GM15510 (cell line): ENCODE measurements around the gene GRIA1.

Experiments used
- POLR2A ChIP-seq: IDR thresholded peaks from 3 replicates; pipeline ENCODE4 v1.6.1; 2011; ENCODE audit warnings: borderline replicate concordance; ENCODE audit not compliant: insufficient read length; ENCODE audit errors: extremely low read depth

The GRIA1 gene

DNA sequence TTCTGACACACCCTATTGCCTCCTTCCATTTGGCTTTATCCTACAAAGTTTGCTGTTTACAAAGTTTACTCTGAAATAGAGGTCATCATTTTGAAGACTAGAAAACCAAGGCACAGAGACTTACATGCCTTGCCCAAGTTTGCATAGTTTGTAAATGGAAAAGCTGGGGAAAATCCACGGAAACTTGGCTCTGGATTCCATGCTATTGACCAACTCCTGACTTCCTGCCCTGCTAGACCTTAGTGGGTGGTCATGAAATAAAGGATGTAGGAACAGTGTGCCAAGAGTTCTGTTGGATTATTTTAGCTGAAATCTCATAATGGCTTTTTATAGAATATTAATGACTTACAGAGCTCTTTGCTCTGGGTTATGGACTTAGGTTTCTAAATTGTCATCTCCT, 69.5 kb downstream of the GRIA1 start:
- TF ChIP-seq POLR2A, result no peak

DNA sequence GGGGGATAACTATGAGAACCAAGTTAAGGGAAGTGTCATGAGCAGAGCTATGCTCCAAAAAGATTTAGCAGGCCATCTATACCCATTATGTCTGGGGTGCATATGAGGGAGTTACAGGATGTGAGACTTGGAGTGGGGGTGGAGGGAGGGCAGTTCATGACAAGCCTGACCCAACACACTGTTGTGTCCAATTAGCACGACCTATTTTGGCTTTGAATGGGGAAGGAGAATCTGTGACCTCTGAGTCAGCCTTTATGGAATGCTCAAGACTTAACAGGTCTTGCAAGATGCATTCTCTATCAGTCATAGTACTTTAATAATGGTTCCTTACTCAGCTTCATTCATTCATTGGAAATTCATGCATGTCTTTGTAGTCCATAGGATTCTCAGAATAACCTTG, 71.7 kb downstream of the GRIA1 start:
- TF ChIP-seq POLR2A, result no peak

DNA sequence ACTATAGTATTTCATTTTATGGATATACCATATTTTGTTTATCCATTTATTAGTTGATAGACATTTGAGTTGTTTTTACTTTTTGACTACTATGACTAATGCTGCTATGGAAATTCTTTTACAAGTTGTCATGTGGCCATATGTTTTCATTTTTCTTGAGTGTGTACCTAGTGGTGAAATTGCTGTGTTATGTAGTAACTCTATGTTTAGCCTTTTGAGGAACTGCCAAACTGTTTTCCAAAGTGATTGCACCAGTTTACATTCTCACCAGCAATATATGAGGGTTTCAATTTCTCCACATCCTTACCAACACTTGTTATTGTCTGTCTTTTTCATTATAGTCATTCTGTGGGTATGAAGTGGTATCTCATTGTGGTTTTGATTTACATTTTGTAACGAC, 75.4 kb downstream of the GRIA1 start:
- no peak for TF ChIP-seq POLR2A

DNA sequence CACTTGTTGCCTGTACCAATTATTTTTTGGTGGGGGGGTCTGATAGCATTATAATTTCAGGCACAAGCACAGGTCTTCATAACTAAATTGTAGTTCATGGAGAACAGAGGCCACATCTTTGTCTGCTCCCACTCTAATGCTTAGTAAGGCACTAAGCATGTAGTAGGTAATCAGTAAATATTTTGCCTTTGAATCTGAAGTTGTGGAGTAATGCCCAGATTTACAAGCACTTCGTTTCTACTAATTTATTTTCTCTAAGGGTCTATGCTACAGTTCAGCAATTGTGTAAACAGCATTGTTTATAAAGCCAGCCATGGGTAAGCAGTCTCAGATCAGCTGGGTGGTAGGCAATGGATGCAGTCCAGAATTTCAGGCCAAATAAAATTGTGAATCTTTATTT, 78.6 kb downstream of the GRIA1 start:
- no peak for TF ChIP-seq POLR2A

DNA sequence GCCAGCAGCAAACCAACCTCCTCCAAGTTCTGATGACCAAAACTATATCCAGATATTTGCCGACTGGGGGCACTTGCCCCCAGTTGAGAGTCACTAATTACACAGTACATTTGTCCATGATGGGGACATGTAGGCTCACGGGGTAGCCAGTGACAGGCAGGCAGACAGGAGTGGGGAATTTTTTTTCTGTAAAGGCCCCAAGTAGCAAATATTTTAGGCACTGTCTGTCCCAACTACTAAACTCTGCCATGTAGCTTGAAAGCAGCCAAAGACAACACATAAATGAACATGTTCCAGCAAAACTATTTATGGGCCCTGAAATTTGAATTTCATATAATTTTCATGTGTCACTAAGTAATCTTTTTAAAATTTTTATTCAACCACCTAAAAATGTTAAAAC, 80.7 kb downstream of the GRIA1 start:
- no peak for TF ChIP-seq POLR2A

DNA sequence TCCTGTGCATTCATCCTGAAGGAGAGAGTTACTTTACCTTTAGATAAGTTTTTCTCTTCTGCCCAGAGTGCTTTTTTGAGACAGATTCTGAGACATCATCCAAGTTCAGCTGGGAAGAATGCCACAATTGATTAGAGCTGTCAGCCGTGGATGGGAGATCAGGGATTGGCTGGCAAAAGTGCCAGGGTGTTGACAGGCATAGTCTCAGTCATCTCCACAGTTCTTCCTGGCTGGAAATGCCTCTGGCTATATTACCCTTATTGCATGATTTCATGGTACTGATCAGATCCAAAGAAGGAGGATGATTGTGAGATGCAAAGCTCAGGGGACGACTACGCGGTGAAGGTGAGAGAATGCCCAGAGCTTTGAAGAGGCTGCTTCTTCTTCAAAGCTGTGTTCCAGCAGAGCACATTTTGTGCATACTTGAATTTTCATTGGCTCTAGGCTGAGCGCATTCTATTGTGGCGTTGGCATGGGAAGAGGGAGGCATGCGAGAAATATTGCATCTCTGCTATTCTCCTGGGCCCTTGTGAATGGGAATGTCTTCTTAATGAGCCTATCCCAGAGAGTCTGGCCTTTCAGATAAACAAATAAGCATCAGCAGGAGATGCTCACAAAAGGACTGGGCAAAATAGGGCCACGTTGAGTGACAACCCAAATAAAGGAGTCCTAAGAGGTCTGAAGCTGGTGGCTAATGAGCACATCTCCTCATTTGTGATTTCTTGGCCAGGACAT, 82.1 kb downstream of the GRIA1 start:
- no peak for TF ChIP-seq POLR2A

DNA sequence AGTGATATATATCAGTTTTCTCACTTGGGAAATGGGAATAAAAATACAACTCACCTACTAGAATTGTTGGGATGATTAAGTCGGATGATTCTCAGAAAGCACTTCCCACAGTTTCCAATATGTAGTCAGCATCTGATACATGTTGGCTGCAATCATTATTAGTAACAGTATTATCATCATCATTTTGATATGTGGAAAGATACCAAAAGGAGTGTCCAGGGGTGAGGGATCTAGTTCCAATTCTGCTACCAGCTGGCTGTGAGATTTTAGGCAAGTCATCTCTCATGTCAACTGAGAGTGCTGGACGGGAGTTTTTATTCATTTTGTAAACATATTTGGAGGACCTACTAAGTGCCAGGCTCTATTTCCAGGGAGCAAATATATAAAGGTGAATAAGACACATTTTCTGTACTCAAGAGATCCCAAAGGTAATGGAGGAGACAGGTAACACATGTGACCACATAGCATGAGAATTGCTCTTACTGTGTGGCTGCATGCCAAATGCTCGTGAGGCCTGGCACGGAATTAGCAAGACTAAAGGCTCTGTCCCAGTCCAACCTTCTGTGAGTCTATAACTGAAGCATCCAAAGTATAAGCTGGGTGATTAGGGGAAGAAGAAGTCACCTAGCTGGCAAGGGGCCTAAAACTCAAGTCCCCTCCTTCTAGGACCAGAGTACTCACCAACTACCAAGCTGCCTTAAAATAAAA, 83.0 kb downstream of the GRIA1 start:
- no peak for TF ChIP-seq POLR2A

DNA sequence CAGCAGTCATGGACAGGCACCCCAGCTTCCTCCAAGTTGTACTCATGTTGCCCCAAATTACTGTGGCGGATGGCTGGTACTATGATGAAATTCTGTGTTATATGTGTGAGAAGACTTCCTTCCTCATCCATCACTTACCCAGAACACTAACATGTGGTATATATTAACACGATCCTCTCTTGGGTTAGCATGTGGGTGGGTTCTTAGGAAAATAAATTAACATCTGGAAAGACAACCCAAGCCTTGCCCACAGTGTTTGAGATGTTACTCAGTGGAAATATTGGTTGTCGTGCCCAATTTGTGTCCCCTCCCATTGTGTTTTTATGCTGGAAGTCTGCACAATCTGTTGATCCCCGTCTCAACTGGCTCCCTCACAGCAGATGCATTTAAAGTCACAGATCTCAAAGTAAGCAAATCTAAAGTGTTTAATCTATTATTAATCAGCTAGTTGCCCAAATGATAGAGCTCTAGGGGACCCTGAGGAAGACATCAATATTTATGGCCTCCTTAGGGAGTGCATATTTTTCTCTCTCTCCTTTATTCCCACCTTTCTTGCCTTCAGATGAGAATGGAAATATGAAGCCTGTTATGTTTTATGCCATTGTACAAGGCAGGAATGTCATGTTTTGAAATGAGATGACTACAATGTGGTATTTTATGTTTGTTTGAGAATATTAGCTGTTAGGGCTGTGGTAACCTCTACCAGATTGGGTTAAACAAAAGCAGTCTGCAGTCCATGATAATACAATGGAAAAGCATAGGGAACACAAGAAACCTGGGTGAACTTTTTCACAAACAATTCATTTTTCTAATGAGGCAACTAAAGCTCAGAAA, 93.9 kb downstream of the GRIA1 start:
- no peak for TF ChIP-seq POLR2A

DNA sequence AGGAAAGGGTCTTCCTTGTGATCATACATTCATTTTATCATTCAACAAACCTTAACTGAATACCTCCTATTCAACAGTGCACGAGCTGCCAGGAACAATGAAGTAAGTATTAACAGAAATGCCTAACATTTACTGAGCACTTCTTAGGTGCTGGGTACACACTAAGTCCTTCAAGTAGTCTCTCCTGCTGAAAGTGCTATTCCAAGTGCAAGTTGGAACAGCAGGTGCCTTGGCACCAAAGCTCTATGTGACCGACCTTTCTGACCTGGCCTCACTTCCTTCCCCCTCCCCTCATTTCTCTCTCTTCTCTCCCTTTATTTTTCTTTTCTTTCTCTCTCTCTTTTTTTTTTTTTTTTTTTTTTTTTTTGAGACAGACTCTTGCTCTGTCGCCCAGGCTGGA, 94.5 kb downstream of the GRIA1 start:
- no peak for TF ChIP-seq POLR2A

DNA sequence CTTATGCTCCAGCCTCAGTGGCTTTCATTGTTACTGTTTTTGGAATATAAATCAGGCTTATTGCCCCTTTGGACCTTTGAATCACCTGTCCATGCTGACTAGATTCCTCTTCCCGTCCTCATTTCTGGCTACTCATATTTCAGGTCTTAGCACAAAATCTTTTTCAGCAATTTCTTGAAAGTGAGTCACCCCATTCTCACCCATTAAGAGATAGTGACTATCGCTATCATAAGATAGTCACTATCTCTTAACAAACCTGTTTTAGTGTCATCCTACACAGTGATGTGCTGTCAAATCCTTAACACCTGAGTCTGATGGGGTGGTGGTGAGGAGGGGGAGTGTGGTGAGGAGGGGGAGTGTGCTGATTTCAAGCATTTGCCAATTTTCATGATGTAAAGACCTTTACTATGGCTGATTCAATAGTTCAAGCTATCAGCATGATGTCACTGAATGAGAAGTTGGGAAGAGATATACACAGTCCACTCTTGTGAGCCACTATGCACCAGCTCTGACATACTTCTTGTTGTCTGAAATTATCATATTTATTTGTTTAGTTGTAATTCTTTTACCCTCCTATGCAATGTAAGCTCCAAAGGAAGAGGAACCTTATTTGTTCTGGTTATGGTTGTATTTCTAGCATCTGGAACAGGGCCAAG, 95.3 kb downstream of the GRIA1 start:
- TF ChIP-seq POLR2A, result no peak

DNA sequence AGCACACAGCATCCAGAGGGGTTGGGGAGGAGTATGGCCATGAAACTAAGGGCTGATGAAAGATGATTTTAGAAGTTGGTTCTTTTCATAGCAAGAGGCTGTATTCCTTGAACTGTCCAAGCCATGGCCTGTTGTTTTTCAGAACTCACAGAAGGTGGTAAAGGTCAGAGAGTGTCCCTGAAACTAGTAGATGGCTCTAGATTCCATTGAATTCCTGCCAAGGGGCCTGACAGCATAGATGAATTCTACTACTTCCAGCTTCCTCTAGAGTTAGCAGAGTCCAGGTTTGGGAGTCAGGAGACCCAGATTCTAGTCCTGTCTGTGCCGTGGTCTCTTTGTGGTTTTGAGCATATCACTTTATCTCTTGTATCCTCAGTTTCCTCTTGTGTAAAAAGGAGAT, 101.6 kb downstream of the GRIA1 start:
- no peak for TF ChIP-seq POLR2A

DNA sequence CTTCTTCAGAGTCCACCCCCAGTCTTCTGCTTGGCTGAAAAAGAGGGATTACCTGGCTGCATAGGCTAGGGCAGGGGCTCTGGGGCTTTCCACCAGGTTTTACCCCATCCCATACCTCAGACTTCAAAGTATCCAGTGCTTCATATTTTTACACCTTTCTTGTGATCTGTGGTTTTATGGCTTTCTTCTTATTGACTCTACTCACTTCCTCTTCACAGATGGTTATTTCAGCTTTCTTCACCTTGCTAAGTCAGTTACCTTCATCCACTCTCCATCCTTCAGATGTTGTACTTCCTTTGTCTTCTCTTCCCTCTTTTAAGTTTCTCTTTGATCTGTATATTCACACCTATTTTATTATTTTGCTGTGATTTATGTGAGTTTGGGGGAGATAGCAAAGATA, 104.3 kb downstream of the GRIA1 start:
- no peak for TF ChIP-seq POLR2A

DNA sequence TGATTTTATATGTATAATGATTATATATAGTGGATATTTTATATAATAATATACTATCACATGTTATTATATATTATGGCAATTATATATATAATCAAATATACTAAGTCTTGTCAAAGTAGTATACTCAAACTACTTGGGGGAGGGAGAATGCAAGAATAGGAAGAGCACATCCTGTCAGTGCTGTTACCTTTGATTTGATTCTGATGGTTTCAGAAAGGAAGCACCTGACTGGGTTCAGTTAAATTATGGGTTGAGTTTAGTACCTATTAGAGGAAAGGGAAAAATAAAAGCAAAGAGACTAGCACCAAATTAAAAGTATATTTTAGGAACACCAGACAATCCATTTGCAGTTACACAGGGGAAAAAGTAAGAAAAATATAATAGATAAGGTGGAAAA, 107.6 kb downstream of the GRIA1 start:
- no peak for TF ChIP-seq POLR2A

DNA sequence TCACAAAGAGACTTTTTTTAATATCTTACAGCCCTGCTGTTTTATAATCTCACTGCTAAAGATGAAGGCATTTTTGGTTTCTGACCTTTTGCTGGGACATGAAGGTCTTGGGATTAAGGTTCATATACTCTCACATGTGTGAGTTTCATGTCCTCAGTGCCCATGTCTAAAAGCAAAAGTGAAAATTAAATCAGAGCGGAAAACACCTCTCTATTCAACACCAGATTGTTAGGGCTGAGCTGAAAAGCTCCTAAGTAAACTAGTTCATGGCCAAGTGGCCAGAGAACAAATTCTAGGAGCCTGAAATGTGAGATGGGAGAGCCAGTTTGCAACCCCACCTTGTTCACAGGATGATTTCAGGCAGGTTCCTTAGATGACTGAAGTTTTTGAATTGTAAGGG, 110.9 kb downstream of the GRIA1 start:
- no peak for TF ChIP-seq POLR2A

DNA sequence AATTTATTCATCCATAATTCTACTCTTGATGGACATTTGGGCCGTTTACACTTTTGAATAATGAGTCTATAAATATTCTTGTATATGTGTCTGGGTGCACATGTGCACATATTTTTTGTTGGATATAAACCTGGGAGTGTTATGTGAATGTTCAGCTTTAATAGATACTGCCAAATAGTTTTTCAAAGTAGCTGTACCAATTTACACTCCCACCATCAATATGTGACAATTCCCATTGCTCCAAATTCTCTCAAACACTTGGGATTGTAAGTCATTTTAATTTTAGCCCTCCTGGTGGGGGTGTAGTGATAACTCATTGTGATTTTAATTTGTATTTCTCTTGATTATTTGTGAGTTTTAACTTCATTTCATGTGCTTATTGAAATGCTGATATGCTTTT, 114.9 kb downstream of the GRIA1 start:
- TF ChIP-seq POLR2A, result no peak
